GM18517 (cell line): ENCODE measurements around the gene OPCML.

Source experiments
- ATAC-seq: cut with Tn5 transposase; IDR thresholded peaks from one replicate; pipeline ENCODE4 v1.9.1; 2021; ENCODE audit warnings: mild to moderate bottlenecking, moderate library complexity; ENCODE audit not compliant: unreplicated experiment

OPCML gene

GRCh38 chr11:133362916-133363315 lies 169.4 kb downstream of the OPCML start:
- no peak for ATAC-seq

GRCh38 chr11:133362156-133362555 lies 170.1 kb downstream of the OPCML start:
- ATAC-seq: no peak

GRCh38 chr11:133361689-133361994 lies 170.7 kb downstream of the OPCML start:
- no peak for ATAC-seq

- ATAC-seq: no peak
Measured at GRCh38 chr11:133360860-133361688, 171.2 kb downstream of the OPCML start.

- ATAC-seq: no peak
Measured at GRCh38 chr11:133355095-133355494, 177.2 kb downstream of the OPCML start.

- no peak for ATAC-seq
Measured at GRCh38 chr11:133354069-133354468, 178.2 kb downstream of the OPCML start.

- no peak for ATAC-seq
Measured at GRCh38 chr11:133350045-133350444, 182.3 kb downstream of the OPCML start.

GRCh38 chr11:133347988-133348387 lies 184.3 kb downstream of the OPCML start:
- no peak for ATAC-seq

- no peak for ATAC-seq
Measured at GRCh38 chr11:133346137-133346536, 186.2 kb downstream of the OPCML start.

- no peak for ATAC-seq
Measured at GRCh38 chr11:133343951-133344350, 188.3 kb downstream of the OPCML start.

GRCh38 chr11:133339495-133340140 lies 192.7 kb downstream of the OPCML start:
- ATAC-seq: no peak

GRCh38 chr11:133338588-133338987 lies 193.7 kb downstream of the OPCML start:
- ATAC-seq: no peak

- ATAC-seq: no peak
Measured at GRCh38 chr11:133337951-133338418, 194.3 kb downstream of the OPCML start.

- ATAC-seq: no peak
Measured at GRCh38 chr11:133337193-133337592, 195.1 kb downstream of the OPCML start.

GRCh38 chr11:133331031-133331430 lies 201.3 kb downstream of the OPCML start:
- no peak for ATAC-seq

- ATAC-seq: no peak
Measured at GRCh38 chr11:133326849-133327248, 205.5 kb downstream of the OPCML start.

GRCh38 chr11:133326332-133326731 lies 206.0 kb downstream of the OPCML start:
- ATAC-seq: no peak

GRCh38 chr11:133325711-133326110 lies 206.6 kb downstream of the OPCML start:
- no peak for ATAC-seq

GRCh38 chr11:133323354-133323753 lies 208.9 kb downstream of the OPCML start:
- ATAC-seq: no peak

- no peak for ATAC-seq
Measured at GRCh38 chr11:133318221-133318620, 214.1 kb downstream of the OPCML start.

GRCh38 chr11:133311230-133311629 lies 221.1 kb downstream of the OPCML start:
- ATAC-seq: no peak

- no peak for ATAC-seq
Measured at GRCh38 chr11:133306019-133306418, 226.3 kb downstream of the OPCML start.
